HFFc6 (cell line): ENCODE data around the gene WNT1. TPM values are rescaled to one million over a fixed set of nuclear protein-coding genes. Genes with fewer than 3 reads are reported as not detected.

ENCODE experiments used
- DNase-seq: peaks from one replicate; pipeline ENCODE4 v3.0.0-alpha.2; 2018
- H3K27ac Mint-ChIP-seq: 2 replicates; pipeline ENCODE4 v1.8.0; 2020; ENCODE audit warnings: mild to moderate bottlenecking, mixed read lengths
- H3K27me3 Mint-ChIP-seq: 2 replicates; pipeline ENCODE4 v1.8.0; 2021; ENCODE audit warnings: mild to moderate bottlenecking, moderate library complexity, mixed read lengths; ENCODE audit not compliant: insufficient read depth
- H3K36me3 Mint-ChIP-seq: 2 replicates; pipeline ENCODE4 v1.8.0; 2021; ENCODE audit warnings: low read depth, mixed read lengths
- H3K4me1 Mint-ChIP-seq: 2 replicates; pipeline ENCODE4 v1.8.0; 2020; ENCODE audit warnings: low read depth, mixed read lengths
- H3K4me3 Mint-ChIP-seq: 2 replicates; pipeline ENCODE4 v1.8.0; 2020; ENCODE audit warnings: mild to moderate bottlenecking, moderate library complexity, mixed read lengths
- H3K9me3 Mint-ChIP-seq: 2 replicates; pipeline ENCODE4 v1.8.0; 2020; ENCODE audit warnings: mild to moderate bottlenecking, mixed read lengths
- CTCF ChIP-seq: fragments of 200-600 bp; sonication (generic); IDR thresholded peaks from 2 replicates; pipeline ENCODE4 v1.5.0; 2021; ENCODE audit warnings: antibody characterized with exemption, mild to moderate bottlenecking
- total RNA-seq, 6 experiments: library from RNA; stranded (reverse); fragmentation: NEBNext Ultra II Directional; extraction: Animal tissue kit (Norgen Biotek cat#: 25700); gene quantifications; 2 replicates in 1 of 6; 3 replicates in 5 of 6; pipeline ENCODE4 v1.2.3, GENCODE V29; 2021

Gene WNT1
- total RNA-seq, 6 experiments from 2014 or later, result not detected

- Mint-ChIP-seq H3K27ac (peak overlapping the region; percentile 76), H3K4me1 (peaks cover 25% of the 10 kb centered on the region), H3K4me3 (peak overlapping the region; percentile 88), H3K9me3 (no peaks in the 10 kb centered on the region), H3K36me3 (peaks cover 25% of the 10 kb centered on the region), H3K27me3 (peaks cover 5% of the 10 kb centered on the region)
- DNase-seq, result no peak
- no peak for TF ChIP-seq CTCF
Observed at GRCh38 chr12:49000346-49000745, 22.2 kb downstream of the WNT1 start.

- no peak for DNase-seq
- no peaks in the 10 kb centered on the region for H3K9me3 Mint-ChIP-seq
- no peak overlapping the region for H3K4me3 Mint-ChIP-seq
- peaks cover 26% of the 10 kb centered on the region for H3K4me1 Mint-ChIP-seq
- peaks cover 34% of the 10 kb centered on the region for H3K36me3 Mint-ChIP-seq
- TF ChIP-seq CTCF, result no peak
- H3K27ac Mint-ChIP-seq, result no peak overlapping the region
- no peaks in the 10 kb centered on the region; the same call in 1 of the 2 replicates for H3K27me3 Mint-ChIP-seq
Observed at GRCh38 chr12:49008943-49009342, 30.8 kb downstream of the WNT1 start.

DNA sequence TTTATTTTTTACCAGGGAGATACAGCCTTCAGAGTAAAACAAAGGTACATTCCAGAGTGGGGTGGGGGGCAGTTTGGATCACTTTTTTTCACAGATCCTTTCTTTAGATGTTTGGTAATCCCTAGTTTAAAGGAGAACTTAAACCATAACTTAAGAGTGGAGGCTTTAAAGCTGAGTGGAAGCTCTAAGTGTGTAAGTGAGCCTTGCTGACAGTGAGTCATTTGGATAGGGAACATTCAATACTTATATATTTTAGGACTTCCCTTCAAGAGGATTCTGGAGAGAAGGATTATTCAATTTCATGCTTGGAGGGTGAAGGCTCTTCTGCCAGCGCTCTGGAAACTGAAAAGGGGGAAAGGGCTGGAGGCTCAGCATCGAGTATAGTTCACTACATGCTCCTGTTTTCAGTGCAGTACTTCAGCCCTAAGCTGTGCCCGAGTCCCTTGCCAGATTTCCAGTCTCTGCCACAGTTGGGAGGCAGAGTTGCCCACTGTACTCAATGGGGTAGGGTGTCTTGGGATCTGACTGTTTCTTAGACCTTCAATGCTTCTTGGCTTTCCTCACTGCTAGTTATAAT lies 32.1 kb downstream of the WNT1 start:
- no peak overlapping the region for H3K4me3 Mint-ChIP-seq

DNA sequence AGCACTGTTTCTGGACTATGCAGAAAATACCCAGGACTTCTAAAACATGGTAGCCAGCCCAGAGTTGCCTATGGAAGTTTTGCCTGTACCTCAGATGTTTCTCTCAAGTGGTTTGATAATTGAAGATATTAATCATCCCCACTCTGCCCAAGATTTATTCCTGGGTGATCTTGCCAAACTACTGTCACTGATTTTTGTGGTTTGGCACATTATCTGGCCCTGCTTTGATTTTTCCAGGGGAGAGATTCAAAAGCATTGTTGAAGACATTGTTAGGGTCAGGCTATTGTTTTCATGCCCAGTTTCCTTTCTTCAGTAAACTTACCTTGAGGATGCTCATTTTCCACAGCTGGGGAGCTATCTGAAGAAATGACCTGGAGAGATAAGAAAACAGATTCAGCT lies 34.6 kb downstream of the WNT1 start:
- DNase-seq, result no peak
- peaks cover 2% of the 10 kb centered on the region for H3K27me3 Mint-ChIP-seq
- H3K27ac Mint-ChIP-seq, result no peak overlapping the region
- peaks cover 32% of the 10 kb centered on the region for H3K36me3 Mint-ChIP-seq
- no peak overlapping the region for H3K4me3 Mint-ChIP-seq
- H3K4me1 Mint-ChIP-seq, result peaks cover 61% of the 10 kb centered on the region
- no peaks in the 10 kb centered on the region for H3K9me3 Mint-ChIP-seq
- no peak for TF ChIP-seq CTCF

More for the DNA sequence above, 32.1 kb downstream of the WNT1 start:
- no peaks in the 10 kb centered on the region for H3K27me3 Mint-ChIP-seq
- no peaks in the 10 kb centered on the region for H3K9me3 Mint-ChIP-seq
- peak overlapping the region; percentile 8; the same call in 1 of the 2 replicates for H3K27ac Mint-ChIP-seq
- DNase-seq, result no peak
- no peak for TF ChIP-seq CTCF
- H3K36me3 Mint-ChIP-seq, result peaks cover 23% of the 10 kb centered on the region
- peaks cover 37% of the 10 kb centered on the region for H3K4me1 Mint-ChIP-seq

- peaks cover 2% of the 10 kb centered on the region for H3K27me3 Mint-ChIP-seq
- H3K9me3 Mint-ChIP-seq, result no peaks in the 10 kb centered on the region
- TF ChIP-seq CTCF, result no peak
- H3K4me1 Mint-ChIP-seq, result peaks cover 63% of the 10 kb centered on the region
- no peak for DNase-seq
- peaks cover 30% of the 10 kb centered on the region for H3K36me3 Mint-ChIP-seq
- no peak overlapping the region for H3K27ac Mint-ChIP-seq
- no peak overlapping the region for H3K4me3 Mint-ChIP-seq
Observed at GRCh38 chr12:49013428-49013827, 35.3 kb downstream of the WNT1 start.

- TF ChIP-seq CTCF, result peak; percentile 70
- no peaks in the 10 kb centered on the region for H3K9me3 Mint-ChIP-seq
- DNase-seq, result peak; percentile 56
- no peak overlapping the region for H3K4me3 Mint-ChIP-seq
- H3K27me3 Mint-ChIP-seq, result peaks cover 6% of the 10 kb centered on the region
- peaks cover 21% of the 10 kb centered on the region for H3K36me3 Mint-ChIP-seq
- H3K4me1 Mint-ChIP-seq, result peaks cover 63% of the 10 kb centered on the region
- H3K27ac Mint-ChIP-seq, result peak overlapping the region; percentile 40; the same call in 1 of the 2 replicates
Observed at GRCh38 chr12:49014547-49014946, 36.4 kb downstream of the WNT1 start.
